GM19351 (cell line): ENCODE results near the gene CEP126.
"Not testable (repeated sequence)": the region's sequence is repeated elsewhere in the genome, so short reads cannot be mapped to it uniquely, and the experiment has no call there.

Source experiments
- ATAC-seq: cut with Tn5 transposase; IDR thresholded peaks from one replicate; pipeline ENCODE4 v1.9.1; 2021; ENCODE audit warnings: mild to moderate bottlenecking, moderate library complexity; ENCODE audit not compliant: unreplicated experiment

CEP126 gene

DNA sequence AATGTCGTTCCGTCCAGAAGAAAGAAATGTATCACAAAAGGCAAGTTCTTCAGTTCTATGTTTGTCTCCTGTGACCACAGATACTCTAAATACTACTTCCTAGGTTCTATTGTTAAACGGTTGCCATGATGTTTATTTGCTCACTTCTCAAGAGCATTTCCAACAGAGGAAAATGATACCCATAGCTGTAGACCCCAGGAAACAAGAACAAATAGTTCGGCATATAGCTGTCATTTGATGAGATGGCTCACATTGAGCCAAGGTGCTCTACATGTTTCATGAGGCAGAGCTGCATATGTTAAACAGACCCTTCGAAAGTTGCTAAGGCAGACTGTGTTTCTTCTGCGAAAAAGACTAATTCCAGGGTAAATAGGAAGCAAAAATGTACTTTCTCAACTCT is 16.9 kb downstream of the CEP126 start:
- no peak for ATAC-seq

DNA sequence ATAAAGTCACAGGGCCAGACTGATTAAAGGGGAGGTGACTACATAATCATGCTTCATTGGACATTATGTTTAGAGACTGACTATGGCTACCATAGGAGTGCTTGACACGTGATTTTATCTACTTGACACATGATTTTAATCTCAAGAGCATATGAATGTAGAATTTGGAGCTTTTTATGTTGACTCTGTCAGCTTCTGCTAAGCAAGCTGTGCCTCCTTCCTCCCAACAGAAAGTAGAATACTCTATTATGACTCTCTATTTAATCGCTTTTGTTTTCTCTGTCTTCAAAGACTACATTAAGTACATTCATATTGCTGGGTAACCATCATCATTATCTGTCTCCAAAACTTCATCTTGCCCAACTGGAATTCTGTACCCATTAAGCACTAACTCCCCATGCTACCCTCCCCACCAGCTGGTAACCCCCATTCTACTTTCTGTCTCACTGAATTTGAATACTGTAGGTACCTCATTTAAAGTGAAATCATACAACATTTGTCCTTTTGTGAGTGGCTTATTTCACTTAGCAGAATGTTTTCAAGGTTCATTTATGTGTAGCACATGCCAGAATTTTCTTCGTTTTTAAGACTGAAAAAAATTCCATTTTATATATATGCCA is 26.2 kb downstream of the CEP126 start:
- ATAC-seq: no peak

DNA sequence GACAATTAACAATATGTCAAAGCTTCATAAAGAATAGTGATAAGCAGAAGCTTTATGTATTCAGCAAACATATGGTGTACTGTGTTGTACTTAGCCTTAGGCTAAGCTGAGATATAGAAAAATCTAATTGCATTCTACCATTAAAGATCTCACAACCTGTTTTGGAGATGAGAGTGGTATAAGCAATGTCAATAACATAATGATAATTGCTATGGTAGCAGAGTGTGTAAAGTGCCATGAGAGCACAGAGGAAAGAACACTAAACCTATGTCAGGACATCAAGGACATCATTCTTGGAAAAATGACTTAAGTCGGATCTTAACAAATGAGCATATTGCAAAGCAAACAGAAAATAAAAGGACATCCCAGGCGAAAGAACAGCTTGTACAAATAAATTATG is 30.1 kb downstream of the CEP126 start:
- no peak for ATAC-seq

DNA sequence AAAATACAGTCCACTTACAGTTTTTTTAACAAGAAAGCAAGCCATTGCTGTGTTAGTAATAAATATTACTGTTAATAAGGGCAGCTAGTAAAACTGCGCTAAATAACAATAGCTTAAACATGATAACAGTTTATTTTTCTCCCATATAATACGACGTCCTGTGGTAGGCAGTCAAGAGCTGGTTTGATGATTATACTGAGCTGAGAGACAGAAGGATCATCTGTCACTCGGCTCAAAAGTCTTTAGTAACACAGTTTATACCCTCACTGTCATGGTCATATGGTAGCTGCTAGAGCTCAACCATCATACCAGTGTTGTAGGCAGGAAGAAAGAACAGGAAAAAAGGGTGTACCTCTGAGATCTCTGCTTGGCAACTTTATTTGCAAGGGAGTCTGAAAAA is 30.6 kb downstream of the CEP126 start:
- no peak for ATAC-seq

DNA sequence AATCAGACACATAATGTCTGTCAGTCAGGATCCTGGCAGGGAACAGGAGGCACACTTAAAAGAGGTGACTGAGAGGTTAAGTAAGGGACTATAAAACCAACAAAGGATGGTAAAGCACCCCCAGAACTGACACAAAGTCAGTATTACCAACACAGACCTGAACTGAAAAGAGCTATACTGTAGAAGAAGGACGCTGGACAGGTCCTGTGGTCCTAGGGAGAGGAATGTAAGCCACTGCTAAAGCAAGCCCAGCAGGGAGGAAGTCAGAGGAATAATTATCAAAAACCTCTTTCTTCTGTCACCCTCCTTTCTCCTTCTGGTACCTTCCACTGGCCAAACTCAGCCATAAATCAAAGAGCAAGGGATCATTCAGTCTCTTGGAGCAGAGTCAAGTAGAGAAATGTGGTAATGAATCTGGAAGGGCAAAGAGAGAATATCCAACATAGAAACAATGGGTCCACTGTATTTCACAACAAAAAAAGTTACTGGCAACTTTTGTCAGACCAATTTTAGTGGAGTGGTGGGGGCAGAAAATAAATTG is 34.9 kb downstream of the CEP126 start:
- ATAC-seq: no peak

DNA sequence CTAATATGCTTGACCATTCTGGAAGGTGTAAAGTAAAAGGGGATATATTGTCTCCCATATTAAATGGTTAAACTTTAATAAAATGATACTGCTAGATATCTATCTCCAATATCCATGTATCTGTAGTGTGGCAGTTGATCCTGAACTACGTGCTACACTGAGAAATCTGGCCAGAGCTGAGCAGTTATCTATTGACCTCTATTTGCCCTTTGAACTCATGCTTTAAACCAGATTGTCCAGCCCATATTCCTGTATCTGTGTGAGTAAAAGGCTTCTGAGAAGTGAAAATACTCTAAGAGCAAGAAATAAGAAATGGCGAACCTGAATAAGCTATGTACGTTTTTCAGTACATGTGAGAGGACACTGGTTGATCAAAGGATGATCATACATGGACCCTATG is 40.5 kb downstream of the CEP126 start:
- ATAC-seq: no peak

DNA sequence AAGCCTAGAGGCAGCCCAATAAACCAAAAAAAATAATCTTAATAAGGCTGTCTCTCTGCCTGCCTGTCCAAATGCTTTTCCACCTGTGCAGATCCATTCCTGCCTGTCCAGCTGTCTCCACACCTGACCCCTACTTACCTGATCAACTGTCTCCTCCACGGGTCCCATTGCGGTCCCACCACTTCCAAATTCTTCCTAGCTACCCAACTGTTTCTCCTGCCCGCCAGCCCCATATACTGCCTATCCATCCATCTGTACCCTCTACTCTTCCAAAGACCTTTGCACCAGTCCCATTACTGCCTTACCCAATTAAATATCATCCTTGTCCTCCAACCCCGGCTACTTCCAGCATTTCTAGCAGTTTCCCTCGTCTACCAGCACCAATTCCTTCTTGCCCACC is 40.9 kb downstream of the CEP126 start:
- ATAC-seq: no peak

DNA sequence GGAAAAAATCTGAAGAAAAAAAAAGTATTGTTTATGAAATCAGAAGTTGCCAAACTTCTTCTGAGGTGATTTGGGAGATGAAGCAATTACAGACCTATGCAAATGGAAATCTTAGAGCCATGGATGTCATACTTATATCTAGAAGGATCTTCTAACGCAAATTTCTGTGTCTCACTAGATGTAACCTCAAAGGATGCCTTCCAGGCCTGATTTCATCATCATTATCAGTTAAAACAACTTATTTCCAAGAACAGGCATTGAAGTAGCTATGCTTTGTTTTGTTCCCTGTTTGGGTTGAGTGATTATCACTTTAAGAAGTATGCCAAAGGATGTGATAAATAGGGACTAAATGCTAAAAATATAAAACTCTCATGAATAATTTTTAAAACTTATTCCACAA is 45.4 kb downstream of the CEP126 start:
- ATAC-seq: no peak

DNA sequence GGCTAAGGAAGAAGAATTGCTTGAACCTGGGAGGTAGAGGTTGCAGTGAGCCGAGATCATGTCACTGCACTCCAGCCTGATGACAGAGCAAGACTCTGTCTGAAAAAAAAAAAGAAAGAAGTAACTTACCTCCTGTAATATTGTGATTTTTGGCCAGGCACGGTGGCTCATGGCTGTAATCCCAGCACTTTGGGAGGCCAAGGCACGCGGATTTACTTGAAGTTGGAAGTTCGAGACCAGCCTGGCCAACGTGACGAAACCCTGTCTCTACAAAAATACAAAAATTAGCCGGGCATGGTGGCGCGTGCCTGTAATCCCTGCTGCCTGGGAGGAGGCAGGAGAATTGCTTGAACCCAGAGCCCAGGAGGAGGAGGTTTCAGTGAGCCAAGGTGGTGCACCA is 49.4 kb downstream of the CEP126 start:
- ATAC-seq: not testable (repeated sequence)

DNA sequence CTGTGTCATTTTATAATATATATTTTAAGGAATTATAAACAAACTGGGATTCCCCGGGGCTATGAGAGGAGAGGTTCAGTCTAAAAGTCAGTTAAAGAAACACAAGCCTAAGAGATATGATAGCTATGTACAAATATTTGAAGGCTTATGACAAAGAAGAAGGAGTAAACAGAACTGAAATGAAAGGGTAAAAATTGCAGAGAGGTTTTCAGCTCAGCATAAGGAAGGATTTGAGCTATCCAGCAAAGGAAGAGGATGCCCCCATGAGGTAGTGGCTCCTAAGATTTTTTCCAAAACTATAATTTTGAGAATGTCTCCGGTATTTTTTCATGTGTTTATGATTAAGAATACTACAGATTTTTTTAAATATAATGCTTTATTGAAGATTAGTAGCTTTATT is 59.4 kb downstream of the CEP126 start:
- no peak for ATAC-seq

DNA sequence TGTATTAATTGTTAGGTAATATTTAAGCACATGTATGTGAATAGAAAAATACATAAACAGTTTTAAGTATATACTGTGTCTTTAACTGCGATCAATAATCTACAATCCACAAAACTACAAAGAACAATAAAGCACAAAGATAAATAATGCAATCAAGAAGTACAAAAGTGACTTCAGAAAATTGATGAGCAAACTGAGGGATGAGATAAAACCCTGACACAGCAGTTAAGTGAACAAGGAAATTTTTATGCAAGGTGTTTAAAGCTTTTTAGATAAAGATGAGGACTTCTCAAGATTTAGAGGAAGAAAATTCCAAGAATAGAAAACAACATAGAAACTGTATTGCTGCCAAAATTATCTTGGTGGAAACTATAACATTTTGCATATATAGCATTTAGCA is 60.0 kb downstream of the CEP126 start:
- no peak for ATAC-seq

DNA sequence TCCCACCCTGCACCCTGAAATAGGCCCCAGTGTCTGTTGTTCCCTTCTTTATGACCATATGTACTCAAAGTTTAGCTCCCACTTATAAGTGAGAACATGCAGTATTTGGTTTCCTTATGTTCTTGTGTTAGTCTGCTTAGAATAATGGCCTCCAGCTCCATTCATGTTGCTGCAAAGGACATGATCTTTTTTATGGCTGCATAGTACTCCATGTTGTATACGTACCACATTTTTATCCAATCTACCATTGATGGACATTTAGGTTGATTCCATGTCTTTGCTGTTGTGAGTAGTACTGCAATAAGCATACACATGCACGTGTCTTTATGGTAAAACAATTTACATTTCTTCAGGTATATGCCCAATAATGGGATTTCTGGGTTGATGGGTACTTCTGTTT is 60.9 kb downstream of the CEP126 start:
- no peak for ATAC-seq

DNA sequence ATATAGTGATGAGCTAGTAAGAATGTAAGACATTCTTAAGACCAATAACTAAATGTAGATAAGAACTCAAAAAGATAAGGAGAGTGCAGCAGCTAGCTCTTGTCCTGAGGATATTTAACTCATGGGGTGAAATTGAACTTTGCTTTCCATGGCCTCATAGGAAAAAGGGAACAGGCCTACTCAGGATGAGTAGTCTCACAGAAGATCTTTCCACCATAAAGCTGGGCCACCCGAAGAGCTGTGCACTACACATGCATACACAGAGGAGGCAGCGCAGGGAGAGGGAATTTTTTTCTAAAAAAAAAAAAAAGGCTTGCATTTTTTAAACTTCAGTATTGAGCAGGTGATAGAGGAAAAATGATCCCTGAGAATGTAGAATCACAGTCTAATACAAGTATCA is 72.6 kb downstream of the CEP126 start:
- no peak for ATAC-seq

DNA sequence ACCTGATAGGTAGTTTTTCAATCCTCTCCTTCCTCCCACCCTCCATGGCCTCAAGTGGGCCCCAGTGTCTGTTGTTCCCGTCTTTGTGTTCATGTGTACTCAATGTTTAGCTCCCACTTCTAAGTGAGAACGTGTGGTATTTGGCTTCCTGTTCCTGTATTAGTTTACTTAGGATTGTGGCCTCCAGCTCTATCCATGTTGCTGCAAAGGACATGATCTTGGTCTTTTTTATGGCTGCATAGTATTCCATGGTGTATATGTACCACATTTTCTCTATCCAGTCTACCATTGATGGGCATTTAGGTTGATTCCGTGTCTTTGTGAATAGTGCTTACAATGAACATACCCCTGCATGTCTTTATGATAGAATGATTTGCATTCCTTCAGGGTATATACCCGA is 78.4 kb downstream of the CEP126 start:
- no peak for ATAC-seq

DNA sequence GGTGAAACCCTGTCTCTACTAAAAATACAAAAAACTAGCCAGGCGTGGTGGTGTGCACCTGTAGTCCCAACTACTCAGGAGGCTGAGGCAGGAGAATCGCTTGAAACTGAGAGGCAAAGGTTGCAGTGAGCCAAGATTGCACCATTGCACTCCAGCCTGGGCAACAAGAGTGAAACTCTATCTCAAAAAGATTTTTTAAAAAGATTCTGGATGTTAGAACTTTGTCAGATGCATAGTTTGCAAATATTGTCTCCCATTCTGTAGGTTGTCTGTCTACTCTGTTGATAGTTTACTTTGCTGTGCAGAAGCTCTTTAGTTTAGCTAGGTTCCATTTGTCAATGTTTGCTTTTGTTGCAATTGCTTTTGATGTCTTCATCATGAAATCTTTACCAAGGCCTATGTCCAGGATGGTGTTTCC is 79.3 kb downstream of the CEP126 start:
- not testable (repeated sequence) for ATAC-seq

DNA sequence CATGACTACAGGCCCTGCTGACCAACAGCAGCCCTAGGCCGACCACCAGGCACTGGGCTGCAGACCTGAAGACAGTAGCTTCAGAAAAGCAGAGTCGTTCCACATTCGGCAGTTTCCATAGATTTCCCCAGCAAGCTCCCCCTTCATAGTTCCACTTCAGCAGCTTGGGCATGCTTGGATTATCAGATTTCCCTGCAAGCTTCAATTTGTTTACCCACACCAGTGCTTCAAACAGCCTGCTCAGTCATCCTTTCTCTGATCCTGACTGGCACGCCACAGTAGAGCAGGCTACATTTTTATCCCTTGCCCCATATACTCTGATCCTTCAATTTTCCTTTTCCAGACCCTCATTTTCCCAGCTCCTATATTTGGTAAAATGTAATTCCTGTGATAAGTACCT is 81.3 kb downstream of the CEP126 start:
- no peak for ATAC-seq

DNA sequence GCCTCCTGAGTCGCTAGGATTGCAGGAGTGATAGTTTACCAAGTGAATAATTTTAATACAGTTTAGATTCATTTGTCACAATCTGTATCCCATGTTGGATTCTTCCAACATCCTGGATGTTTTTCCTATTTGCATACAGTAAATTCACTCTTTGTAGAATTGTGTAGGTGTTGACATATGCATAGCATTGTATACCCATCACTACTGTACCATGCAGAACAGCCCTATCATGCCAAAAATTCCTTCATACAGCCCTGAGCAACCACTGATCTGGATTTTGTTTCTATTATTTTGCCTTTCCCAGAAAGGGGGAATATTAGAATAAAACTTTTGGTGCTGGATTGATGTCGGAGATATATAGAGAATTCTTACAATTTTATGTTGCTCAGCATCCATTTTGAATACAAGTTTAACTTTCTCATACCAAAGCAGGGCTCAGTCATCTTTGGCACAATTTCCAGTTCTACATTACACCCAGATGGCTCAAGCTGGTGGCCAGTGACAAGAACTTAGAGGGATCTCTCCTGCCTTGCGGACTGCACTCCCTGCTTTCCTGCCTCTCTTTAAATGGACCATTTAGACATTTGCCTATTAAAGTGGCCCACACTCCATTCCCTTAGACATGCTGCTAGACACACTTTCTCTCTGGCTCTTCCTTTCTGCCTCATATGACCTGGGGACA is 87.0 kb downstream of the CEP126 start:
- ATAC-seq: no peak

DNA sequence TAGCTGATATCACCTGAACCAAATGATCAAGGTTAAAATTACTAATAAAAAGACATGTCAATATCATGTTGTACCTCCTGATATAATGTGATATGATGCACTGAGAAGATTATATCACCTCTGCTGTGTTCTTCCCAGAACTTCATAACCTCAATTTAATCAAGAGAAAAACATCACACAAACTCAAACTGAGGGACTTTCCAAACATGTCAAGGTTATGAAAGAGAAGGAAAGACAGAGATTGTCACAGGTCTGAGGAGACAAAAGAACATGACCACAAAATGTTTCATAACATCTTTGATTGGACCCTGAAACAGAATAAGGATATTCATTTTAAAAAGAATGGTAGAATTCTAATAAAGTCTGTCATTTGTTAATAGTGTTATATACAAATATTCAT is 89.4 kb downstream of the CEP126 start:
- no peak for ATAC-seq

DNA sequence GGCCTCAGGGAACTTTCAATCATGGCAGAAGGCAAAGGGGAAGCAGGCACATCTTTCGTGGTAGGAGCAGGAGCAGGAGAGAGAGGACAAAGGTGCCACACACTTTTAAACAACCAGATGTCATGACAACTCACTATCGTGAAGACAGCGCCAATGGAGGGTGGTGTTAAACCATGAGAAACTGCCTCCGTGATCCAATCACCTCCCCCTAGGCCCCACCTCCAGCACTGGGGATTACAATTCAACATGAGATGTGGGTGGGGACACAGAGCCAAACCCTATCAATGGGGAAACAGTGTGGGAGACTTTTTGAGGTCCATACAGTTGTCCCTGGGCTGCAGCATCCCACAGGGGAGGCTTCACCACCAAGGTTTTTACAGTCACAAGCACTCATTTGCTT is 90.5 kb downstream of the CEP126 start:
- no peak for ATAC-seq

DNA sequence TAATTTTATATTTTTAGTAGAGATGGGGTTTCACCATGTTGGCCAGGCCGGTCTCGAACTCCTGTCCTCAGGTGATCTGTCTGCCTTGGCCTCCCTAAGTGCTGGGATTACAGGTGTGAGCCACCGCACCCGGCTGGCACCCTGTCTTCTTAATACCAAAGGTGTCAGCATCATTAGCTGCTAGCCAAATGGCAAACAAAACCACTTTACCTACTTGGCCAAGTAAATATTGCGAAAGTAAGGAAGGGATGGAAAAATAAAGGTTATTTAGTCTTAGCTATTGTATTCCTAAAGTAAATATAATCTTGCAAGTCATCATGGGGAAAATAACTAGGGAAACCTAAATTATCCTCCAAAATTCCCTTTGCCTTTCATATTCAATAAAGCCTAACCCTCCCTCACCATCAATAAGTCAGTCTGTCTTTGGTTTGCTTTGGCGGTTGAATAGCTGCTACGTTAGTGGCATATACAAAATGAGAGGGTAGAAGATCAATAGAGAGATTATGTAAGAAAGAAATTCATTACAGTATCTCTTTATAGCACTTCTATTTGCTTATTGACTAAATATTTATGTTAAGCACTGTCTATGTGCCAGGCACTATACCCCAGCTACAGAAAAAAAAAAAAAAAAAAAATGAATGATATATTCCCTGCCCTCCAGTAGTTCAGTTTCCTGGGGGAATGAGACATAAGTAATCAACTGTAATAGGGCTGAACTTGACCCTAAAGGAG is 92.2 kb downstream of the CEP126 start:
- no peak for ATAC-seq

DNA sequence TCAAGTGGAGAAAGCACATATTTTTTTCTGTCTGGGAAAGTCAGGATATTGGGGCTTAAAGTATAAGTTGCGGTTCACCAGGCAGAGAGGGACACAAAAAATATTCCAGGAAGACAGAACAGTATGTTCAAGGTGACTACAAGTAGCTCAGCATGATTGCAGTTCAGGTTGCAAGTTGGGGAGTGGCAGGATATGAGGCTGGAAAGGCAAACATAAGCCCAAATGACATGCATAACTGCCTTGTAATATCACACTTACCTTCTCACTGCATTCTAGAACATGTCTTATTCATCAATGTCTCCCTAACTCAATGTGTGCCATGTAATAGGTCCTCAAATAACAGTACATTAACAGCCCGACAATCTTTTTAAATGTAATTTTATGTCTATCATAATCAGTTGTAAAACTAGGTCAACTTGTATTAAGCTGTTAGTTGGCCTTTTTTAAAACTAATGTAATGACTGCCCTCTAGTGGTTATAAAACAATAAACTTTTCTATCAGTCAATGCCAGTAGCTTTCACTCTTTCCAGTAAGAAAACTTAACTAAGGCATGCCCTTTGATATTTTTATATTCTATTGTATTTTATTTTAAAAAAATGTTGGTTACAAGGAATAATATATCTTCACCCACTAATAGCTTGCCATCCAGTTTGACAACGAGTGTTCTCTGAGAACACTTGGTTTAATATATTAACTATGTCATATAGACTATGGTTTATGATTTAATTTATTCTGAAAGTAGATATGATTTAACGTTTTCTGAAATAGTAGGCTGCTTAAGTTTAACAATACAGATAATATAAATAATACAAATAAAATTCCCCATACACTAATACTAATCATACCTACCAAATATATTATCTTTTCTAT is 93.0 kb downstream of the CEP126 start:
- peak; percentile 80 for ATAC-seq
